Kidney (tissue), 14 donors: ENCODE results near the gene OLFML1. TPM values are rescaled to one million over a fixed set of nuclear protein-coding genes. Genes with fewer than 3 reads are reported as not detected.

Experiments used
- DNase-seq, 5 donors: peaks; one replicate each; pipeline ENCODE4 v3.0.0-alpha.2; 2013 to 2020
- FAIRE-seq: peaks from 2 replicates; lab custom pipeline; 2012; peaks lifted over from hg19 to GRCh38; lab: Jason Lieb, UNC
- H3K27ac ChIP-seq, 2 donors: one replicate each; pipeline ENCODE4 v1.7.0; 2013; ENCODE audit warnings: low read depth in 2 of 2, low read length in 2 of 2, inconsistent platforms in 1 of 2
- H3K27me3 ChIP-seq: one replicate; pipeline ENCODE4 v1.7.1; 2013; ENCODE audit warnings: low read length, inconsistent platforms; ENCODE audit not compliant: control insufficient read depth, insufficient read depth
- H3K36me3 ChIP-seq, 3 donors: one replicate each; pipeline versions ENCODE4 v1.7.0 to v1.7.1; 2013; ENCODE audit warnings: low read length in 3 of 3, control low read depth in 1 of 3, inconsistent platforms in 1 of 3; ENCODE audit not compliant: insufficient read depth in 3 of 3, control insufficient read depth in 2 of 3
- H3K4me1 ChIP-seq, 3 donors: one replicate each; pipeline versions ENCODE4 v1.7.0 to v1.7.1; 2013; ENCODE audit warnings: low read length in 3 of 3, inconsistent platforms in 1 of 3, low read depth in 1 of 3; ENCODE audit not compliant: control insufficient read depth in 2 of 3, insufficient read depth in 2 of 3
- H3K4me3 ChIP-seq, 3 donors: one replicate each; pipeline versions ENCODE4 v1.7.0 to v1.8.1; 2013; ENCODE audit warnings: low read length in 3 of 3, control low read depth in 1 of 3, inconsistent platforms in 1 of 3
- H3K9ac ChIP-seq, 3 donors: one replicate each; pipeline versions ENCODE4 v1.7.0 to v1.7.1; 2013; ENCODE audit warnings: low read length in 3 of 3, control low read depth in 1 of 3, inconsistent platforms in 1 of 3
- H3K9me3 ChIP-seq, 3 donors: one replicate each; pipeline versions ENCODE4 v1.7.0 to v1.7.1; 2013; ENCODE audit warnings: low read length in 3 of 3, control low read depth in 1 of 3, inconsistent platforms in 1 of 3; ENCODE audit not compliant: control insufficient read depth in 2 of 3, insufficient read depth in 1 of 3
- intact Hi-C: fragments of 100-400 bp; cut with DNase I; formaldehyde crosslinking; loops from one replicate; pipeline ENCODE4 v1.11.1; 2022
- polyA plus RNA-seq: library from polyadenylated mRNA; stranded (reverse); fragments of 350-450 nt; fragmentation: Illumina TruSeq; extraction: RNeasy Lipid Tissue Mini Kit (QIAGEN cat#74804); gene quantifications from one replicate; pipeline ENCODE4 v1.2.3, GENCODE V29; 2014; ENCODE audit warnings: low read depth, low replicate concordance; ENCODE audit not compliant: insufficient read depth
- total RNA-seq: library from RNA; stranded (reverse); fragmentation: NEBNext Ultra II Directional; extraction: Animal tissue kit (Norgen Biotek cat#: 25700); gene quantifications from one replicate; pipeline ENCODE4 v1.2.1, GENCODE V29; 2021
- TF ChIP-seq, protein P1 (sequence below): IDR thresholded peaks from 3 replicates; pipeline ENCODE4 v1.5.1; 2012; ENCODE audit warnings: mild to moderate bottlenecking, moderate library complexity, borderline replicate concordance; ENCODE audit not compliant: insufficient read depth; ENCODE audit errors: extremely low read depth
- donor health status: control.
- donor health status: control.
- donor health status: control.
- donor health status: control.
- donor health status: control.
- donor health status: DM: yes; HTN: yes; CAD: no.
- donor health status: Normal renal cell carcinoma (clear cell type).

OLFML1 gene
- total and polyA plus RNA-seq, 2 donors from 2014 or later: 7.6 to 8.3 TPM

GRCh38 chr11:7530013-7530640, 44.8 kb downstream of the OLFML1 start:
- H3K27ac ChIP-seq: no peak overlapping the region
- H3K4me3 ChIP-seq: no peak overlapping the region
- intact Hi-C loops: no loop called here
- H3K4me1 ChIP-seq: peaks cover 0 to 11% (median 5%) of the 10 kb centered on the region in 3 donors
- H3K36me3 ChIP-seq: no peaks in the 10 kb centered on the region
- DNase-seq (no peak), FAIRE-seq (no peak)
- TF ChIP-seq, protein P1, sequence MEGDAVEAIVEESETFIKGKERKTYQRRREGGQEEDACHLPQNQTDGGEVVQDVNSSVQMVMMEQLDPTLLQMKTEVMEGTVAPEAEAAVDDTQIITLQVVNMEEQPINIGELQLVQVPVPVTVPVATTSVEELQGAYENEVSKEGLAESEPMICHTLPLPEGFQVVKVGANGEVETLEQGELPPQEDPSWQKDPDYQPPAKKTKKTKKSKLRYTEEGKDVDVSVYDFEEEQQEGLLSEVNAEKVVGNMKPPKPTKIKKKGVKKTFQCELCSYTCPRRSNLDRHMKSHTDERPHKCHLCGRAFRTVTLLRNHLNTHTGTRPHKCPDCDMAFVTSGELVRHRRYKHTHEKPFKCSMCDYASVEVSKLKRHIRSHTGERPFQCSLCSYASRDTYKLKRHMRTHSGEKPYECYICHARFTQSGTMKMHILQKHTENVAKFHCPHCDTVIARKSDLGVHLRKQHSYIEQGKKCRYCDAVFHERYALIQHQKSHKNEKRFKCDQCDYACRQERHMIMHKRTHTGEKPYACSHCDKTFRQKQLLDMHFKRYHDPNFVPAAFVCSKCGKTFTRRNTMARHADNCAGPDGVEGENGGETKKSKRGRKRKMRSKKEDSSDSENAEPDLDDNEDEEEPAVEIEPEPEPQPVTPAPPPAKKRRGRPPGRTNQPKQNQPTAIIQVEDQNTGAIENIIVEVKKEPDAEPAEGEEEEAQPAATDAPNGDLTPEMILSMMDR: no peak
- H3K9ac ChIP-seq: no peak overlapping the region
- H3K9me3 ChIP-seq: no peaks in the 10 kb centered on the region
- no peaks in the 10 kb centered on the region for H3K27me3 ChIP-seq

GRCh38 chr11:7531011-7531410, 45.7 kb downstream of the OLFML1 start:
- no peak overlapping the region for H3K9ac ChIP-seq
- H3K9me3 ChIP-seq: no peaks in the 10 kb centered on the region
- no peak overlapping the region for H3K27ac ChIP-seq
- TF ChIP-seq, protein P1: no peak
- DNase-seq (no peak), FAIRE-seq (no peak)
- intact Hi-C loops: no loop called here
- no peaks in the 10 kb centered on the region for H3K27me3 ChIP-seq
- peaks cover 0 to 7% (median 5%) of the 10 kb centered on the region in 3 donors for H3K4me1 ChIP-seq
- H3K36me3 ChIP-seq: no peaks in the 10 kb centered on the region
- no peak overlapping the region for H3K4me3 ChIP-seq

DNA sequence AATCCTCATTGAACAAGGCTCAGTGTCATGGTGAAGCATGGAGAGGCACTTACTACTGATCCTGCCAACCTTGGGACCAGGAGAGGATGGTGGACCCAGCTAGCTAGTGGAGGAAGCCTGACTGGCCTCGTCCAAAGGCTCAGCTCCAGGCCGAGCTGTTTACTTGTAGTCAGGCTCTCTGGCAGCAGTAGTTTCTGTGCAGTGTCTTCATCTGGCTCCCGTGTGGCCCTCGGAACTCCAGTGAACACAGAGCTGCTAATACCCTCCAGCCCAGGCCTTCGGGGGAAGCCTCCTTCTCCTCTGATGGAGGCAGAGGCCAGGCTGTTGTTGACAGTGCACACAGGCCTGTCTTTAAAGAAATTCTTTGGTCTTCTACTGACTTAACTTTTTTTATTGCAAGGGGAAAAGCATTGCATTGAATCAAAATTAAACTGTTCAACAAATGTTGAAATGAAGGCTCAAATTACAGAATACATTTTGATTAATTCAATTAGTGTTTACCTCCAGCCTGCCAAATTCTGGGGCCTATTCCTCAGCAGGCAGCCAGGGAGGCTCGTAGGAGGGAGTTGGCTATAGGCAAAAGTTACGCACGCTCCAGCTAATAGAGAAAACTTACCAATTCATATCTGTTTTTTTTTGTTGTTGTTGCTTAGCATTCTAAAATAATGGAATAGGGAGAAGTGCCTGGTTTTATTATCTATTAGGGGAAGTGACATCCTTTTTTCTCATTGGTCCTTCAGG, 47.3 kb downstream of the OLFML1 start:
- Histone ChIP-seq H3K27ac (no peak overlapping the region), H3K9me3 (no peaks in the 10 kb centered on the region), H3K4me1 (peaks cover 0 to 10% (median 7%) of the 10 kb centered on the region in 3 donors), H3K4me3 (no peak overlapping the region), H3K9ac (no peak overlapping the region), H3K27me3 (no peaks in the 10 kb centered on the region), H3K36me3 (no peaks in the 10 kb centered on the region)
- FAIRE-seq (no peak), DNase-seq (no peak)
- intact Hi-C loops: no loop called here
- TF ChIP-seq, protein P1: no peak
